ENCODE results near the gene CCDC182. TPM values are rescaled to one million over a fixed set of nuclear protein-coding genes. Genes with fewer than 3 reads are reported as not detected.
A peak's percentile ranks its signal among the peaks of the same experiment; 100 is the strongest.

Gene CCDC182
- total and polyA plus RNA-seq, 2 of the 13 experiments (the other 11 are each of a cell fraction or from before 2014, with no cell fraction given) = not detected

- TF ChIP-seq ZNF512 (CRISPR knock-in tag; IDR thresholded peaks at IDR 0.05) (no peak), HDAC6 (IDR thresholded peaks at IDR 0.05; ENCODE audit: low read depth, low read length) (no peak), TBX3 (IDR thresholded peaks at IDR 0.05; ENCODE audit: borderline replicate concordance) (no peak), KIAA2018 (CRISPR knock-in tag; IDR thresholded peaks at IDR 0.05; ENCODE audit: borderline replicate concordance) (no peak), HNRNPUL1 (IDR thresholded peaks at IDR 0.05; ENCODE audit: low read depth, low read length) (no peak), ZNF607 (CRISPR knock-in tag; IDR thresholded peaks at IDR 0.05; ENCODE audit: borderline replicate concordance) (no peak), DPF2 (CRISPR knock-in tag; IDR thresholded peaks at IDR 0.05; ENCODE audit: borderline replicate concordance, low read depth) (no peak), ZBTB40 (IDR thresholded peaks at IDR 0.05) (no peak), ZBTB40 (CRISPR knock-in tag; IDR thresholded peaks at IDR 0.05) (no peak), RAD51 (IDR thresholded peaks at IDR 0.05; ENCODE audit: borderline replicate concordance) (no peak), GABPB1 (CRISPR knock-in tag; IDR thresholded peaks at IDR 0.05) (peak; percentile 71; the same call in 1 of the 2 replicates)
These were observed 38.2 kb upstream of the CCDC182 start (continued) for GRCh38 chr17:57783338-57783742.

All from HepG2 (cell line).